Fibroblast of gingiva (primary cell): ENCODE results near the gene PDZRN4.
"Not testable (repeated sequence)": the region's sequence is repeated elsewhere in the genome, so short reads cannot be mapped to it uniquely, and the experiment has no call there.

ENCODE experiments used
- DNase-seq: peaks from one replicate; pipeline ENCODE4 v3.0.0-alpha.2; 2011; ENCODE audit warnings: low read depth

The PDZRN4 gene

GRCh38 chr12:41511247-41511646 is 323.1 kb downstream of the PDZRN4 start:
- DNase-seq, result no peak

- DNase-seq, result no peak
These were observed 324.4 kb downstream of the PDZRN4 start for GRCh38 chr12:41512497-41512896.

GRCh38 chr12:41514021-41514777 is 326.1 kb downstream of the PDZRN4 start:
- no peak for DNase-seq

- DNase-seq, result no peak
These were observed 326.8 kb downstream of the PDZRN4 start for GRCh38 chr12:41514907-41515306.

GRCh38 chr12:41515953-41516352 is 327.8 kb downstream of the PDZRN4 start:
- DNase-seq, result no peak

- no peak for DNase-seq
These were observed 332.7 kb downstream of the PDZRN4 start for GRCh38 chr12:41520869-41521268.

GRCh38 chr12:41521872-41522379 is 333.8 kb downstream of the PDZRN4 start:
- DNase-seq, result peak; percentile 70

- DNase-seq, result no peak
These were observed 338.9 kb downstream of the PDZRN4 start for GRCh38 chr12:41527062-41527461.

- DNase-seq, result no peak
These were observed 339.5 kb downstream of the PDZRN4 start for GRCh38 chr12:41527534-41528116.

GRCh38 chr12:41528874-41529273 is 340.8 kb downstream of the PDZRN4 start:
- DNase-seq, result no peak

GRCh38 chr12:41530441-41530840 is 342.3 kb downstream of the PDZRN4 start:
- DNase-seq, result no peak

- no peak for DNase-seq
These were observed 343.2 kb downstream of the PDZRN4 start for GRCh38 chr12:41531147-41531829.

- DNase-seq, result no peak
These were observed 344.0 kb downstream of the PDZRN4 start for GRCh38 chr12:41532072-41532471.

- no peak for DNase-seq
These were observed 348.8 kb downstream of the PDZRN4 start for GRCh38 chr12:41536813-41537490.

- no peak for DNase-seq
These were observed 349.4 kb downstream of the PDZRN4 start for GRCh38 chr12:41537522-41537921.

GRCh38 chr12:41545761-41546160 is 357.6 kb downstream of the PDZRN4 start:
- DNase-seq, result no peak

- not testable (repeated sequence) for DNase-seq
These were observed 359.0 kb downstream of the PDZRN4 start for GRCh38 chr12:41547071-41547470.

- no peak for DNase-seq
These were observed 360.8 kb downstream of the PDZRN4 start for GRCh38 chr12:41548926-41549325.

GRCh38 chr12:41552588-41552987 is 364.5 kb downstream of the PDZRN4 start:
- no peak for DNase-seq

- DNase-seq, result no peak
These were observed 368.1 kb downstream of the PDZRN4 start for GRCh38 chr12:41556176-41556575.

- DNase-seq, result no peak
These were observed 369.2 kb downstream of the PDZRN4 start for GRCh38 chr12:41557344-41557743.

GRCh38 chr12:41558671-41559070 is 370.6 kb downstream of the PDZRN4 start:
- no peak for DNase-seq
